ENCODE results near the gene TEX14.

TEX14 gene

GRCh38 chr17:58517378-58517927 lies 174.4 kb downstream of the TEX14 start:
- DNase-seq, result no peak

- no peak for DNase-seq
These were observed 175.0 kb downstream of the TEX14 start for GRCh38 chr17:58516644-58517377.

- DNase-seq, result no peak
These were observed 176.6 kb downstream of the TEX14 start for GRCh38 chr17:58515286-58515685.

GRCh38 chr17:58514770-58515157 lies 177.1 kb downstream of the TEX14 start:
- DNase-seq, result no peak

GRCh38 chr17:58513965-58514769 lies 177.7 kb downstream of the TEX14 start, which contains the start of gene MTMR4:
Gene MTMR4, minus strand, starts transcription at chr17:58514638. Its CDS starts 231 bp downstream, at chr17:58514407.
- peak; percentile 59 for DNase-seq

GRCh38 chr17:58513267-58513964 lies 178.4 kb downstream of the TEX14 start:
- DNase-seq, result peak; percentile 35

- DNase-seq, result no peak
These were observed 181.8 kb downstream of the TEX14 start for GRCh38 chr17:58510075-58510474.

GRCh38 chr17:58508341-58509067 lies 183.3 kb downstream of the TEX14 start:
- no peak for DNase-seq

- no peak for DNase-seq
These were observed 184.7 kb downstream of the TEX14 start for GRCh38 chr17:58507123-58507634.
